Lower leg skin (tissue), 3 donors: ENCODE results near the gene HSPB9.

Experiments
- CTCF ChIP-seq, 3 donors: fragments of 450-650 bp; IDR thresholded peaks; one replicate each; pipeline ENCODE4 v1.5.1; 2016; ENCODE audit warnings: antibody characterized with exemption in 3 of 3, mild to moderate bottlenecking in 3 of 3, moderate library complexity in 2 of 3
- POLR2A ChIP-seq, 2 donors: fragments of 450-650 bp; IDR thresholded peaks; one replicate each; pipeline ENCODE4 v1.6.1; 2016 to 2017; ENCODE audit warnings: antibody characterized with exemption in 2 of 2, mild to moderate bottlenecking in 1 of 2, moderate library complexity in 1 of 2

- TF ChIP-seq POLR2A (IDR thresholded peaks at IDR 0.05) (no peak), CTCF (IDR thresholded peaks at IDR 0.05) (no peak)
Measured at GRCh38 chr17:42111871-42112551, 10.6 kb upstream of the HSPB9 start.
